Upper lobe of left lung (tissue), 6 donors: ENCODE results near the gene KRT75. TPM values are rescaled to one million over a fixed set of nuclear protein-coding genes. Genes with fewer than 3 reads are reported as not detected.

Experiments
- ATAC-seq, 2 donors: fragments of 200-7000 bp; cut with Tn5 transposase; one replicate each; pipeline ENCODE4 v1.9.1; 2022; ENCODE audit warnings: mild to moderate bottlenecking in 2 of 2, moderate library complexity in 2 of 2; ENCODE audit not compliant: low FRiP score in 2 of 2
- DNase-seq, 2 donors: peaks; one replicate each; pipeline ENCODE4 v3.0.0-alpha.2; 2019 to 2020
- H3K27ac ChIP-seq, 4 donors: fragments of 200-600 bp; sonication (generic); one replicate each; pipeline ENCODE4 v1.5.1; 2016 to 2019
- H3K27me3 ChIP-seq, 4 donors: fragments of 200-600 bp; sonication (generic); one replicate each; pipeline ENCODE4 v1.5.1; 2017 to 2019
- H3K36me3 ChIP-seq, 4 donors: fragments of 200-600 bp; sonication (generic); one replicate each; pipeline ENCODE4 v1.5.1; 2016 to 2019
- H3K4me1 ChIP-seq, 4 donors: fragments of 200-600 bp; sonication (generic); one replicate each; pipeline ENCODE4 v1.5.1; 2018 to 2019
- H3K4me3 ChIP-seq, 4 donors: fragments of 200-600 bp; sonication (generic); one replicate each; pipeline ENCODE4 v1.5.1; 2017 to 2019; ENCODE audit warnings: mild to moderate bottlenecking in 2 of 4, moderate library complexity in 1 of 4
- H3K9me3 ChIP-seq, 4 donors: fragments of 200-600 bp; sonication (generic); one replicate each; pipeline ENCODE4 v1.5.1; 2018 to 2019
- CTCF ChIP-seq, 6 experiments: fragments of 450-650 bp in 4 of 6; fragments of 200-600 bp in 2 of 6; sonication (generic) in 2 of 6; IDR thresholded peaks; one replicate each; pipeline ENCODE4 v1.5.1; 2016 to 2019; ENCODE audit warnings: antibody characterized with exemption in 6 of 6
- EP300 ChIP-seq, 4 donors: sonication (generic); formaldehyde crosslinking; IDR thresholded peaks; one replicate each; pipeline ENCODE4 v1.5.1; 2017; ENCODE audit warnings: antibody characterized with exemption in 4 of 4, control low read depth in 2 of 4
- POLR2A ChIP-seq, 4 donors: fragments of 450-650 bp; IDR thresholded peaks; one replicate each; pipeline ENCODE4 v1.5.1; 2016 to 2017; ENCODE audit warnings: antibody characterized with exemption in 4 of 4, mild to moderate bottlenecking in 2 of 4
- POLR2AphosphoS5 ChIP-seq, 2 donors: sonication (generic); formaldehyde crosslinking; IDR thresholded peaks; one replicate each; pipeline ENCODE4 v1.5.1; 2017; ENCODE audit warnings: antibody characterized with exemption in 2 of 2
- WGBS, 2 donors: methylation state at CpG; one replicate each; pipeline ENCODE4 v1.1.5; 2017 to 2018; 5-methylcytosine and 5-hydroxymethylcytosine counted together
- total RNA-seq, 6 donors: library from RNA; depleted of rRNA in 4 of 6; stranded (reverse); fragments of >200 nt in 4 of 6; gene quantifications; one replicate each; pipeline versions ENCODE4 v1.1.0 to v1.2.1, GENCODE V29; 2016 to 2021
- donor health status: DM: no; HTN: no; CAD: no; lungs with moderate emphysema.
- donor health status: DM: no; HTN: yes; CAD: no; lungs with severe emphysema.

Gene KRT75
- total RNA-seq, 6 donors from 2014 or later: not detected

GRCh38 chr12:52385226-52385702 is 48.9 kb downstream of the KRT75 start, which contains the start of gene KRT84:
TSS of gene KRT84 (minus strand) at chr12:52385652. CDS start at chr12:52385585, 67 bp downstream.
- H3K9me3 ChIP-seq: no peaks in the 10 kb centered on the region
- TF ChIP-seq POLR2A (IDR thresholded peaks at IDR 0.05): no peak
- TF ChIP-seq EP300 (IDR thresholded peaks at IDR 0.05): no peak
- no peak for TF ChIP-seq CTCF (IDR thresholded peaks at IDR 0.05)
- no peak for TF ChIP-seq POLR2AphosphoS5 (IDR thresholded peaks at IDR 0.05)
- 93 to 100% methylated on average over 3 to 11 of the region's 11 CpGs for WGBS, 2 donors
- H3K36me3 ChIP-seq: no peaks in the 10 kb centered on the region
- H3K4me1 ChIP-seq: no peaks in the 10 kb centered on the region
- no peak for ATAC-seq
- H3K27me3 ChIP-seq: no peaks in the 10 kb centered on the region
- no peak within 1 kb of the TSS for H3K27ac ChIP-seq
- H3K4me3 ChIP-seq: no peak within 1 kb of the TSS
- no peak for DNase-seq

GRCh38 chr12:52383331-52383730 is 50.8 kb downstream of the KRT75 start:
- no peak for TF ChIP-seq CTCF (IDR thresholded peaks at IDR 0.05)
- WGBS, 2 donors: 90% methylated on average over 3 of the region's 3 CpGs; no CpG with 5 or more reads in 1 of the 2 donors
- DNase-seq (no peak), ATAC-seq (no peak)
- no peaks in the 10 kb centered on the region for H3K9me3 ChIP-seq
- no peak overlapping the region for H3K27ac ChIP-seq
- H3K27me3 ChIP-seq: no peaks in the 10 kb centered on the region
- H3K4me3 ChIP-seq: no peak overlapping the region
- no peaks in the 10 kb centered on the region for H3K4me1 ChIP-seq
- H3K36me3 ChIP-seq: no peaks in the 10 kb centered on the region

- H3K9me3 ChIP-seq: no peaks in the 10 kb centered on the region
- H3K4me3 ChIP-seq: no peak overlapping the region
- DNase-seq (no peak), ATAC-seq (no peak)
- H3K36me3 ChIP-seq: no peaks in the 10 kb centered on the region
- no peak overlapping the region for H3K27ac ChIP-seq
- H3K27me3 ChIP-seq: no peaks in the 10 kb centered on the region
- 66 to 82% methylated on average over 2 of the region's 2 CpGs for WGBS, 2 donors
- H3K4me1 ChIP-seq: no peaks in the 10 kb centered on the region
- TF ChIP-seq CTCF (IDR thresholded peaks at IDR 0.05) (no peak), POLR2AphosphoS5 (IDR thresholded peaks at IDR 0.05) (no peak), EP300 (IDR thresholded peaks at IDR 0.05) (no peak), POLR2A (IDR thresholded peaks at IDR 0.05) (no peak)
Observed at GRCh38 chr12:52382854-52383253, 51.3 kb downstream of the KRT75 start.

- TF ChIP-seq POLR2AphosphoS5 (IDR thresholded peaks at IDR 0.05) (no peak), POLR2A (IDR thresholded peaks at IDR 0.05) (no peak), CTCF (IDR thresholded peaks at IDR 0.05) (no peak), EP300 (IDR thresholded peaks at IDR 0.05) (no peak)
- Histone ChIP-seq H3K36me3 (no peaks in the 10 kb centered on the region), H3K4me3 (no peak overlapping the region), H3K4me1 (no peaks in the 10 kb centered on the region), H3K27me3 (no peaks in the 10 kb centered on the region), H3K27ac (no peak overlapping the region), H3K9me3 (no peaks in the 10 kb centered on the region)
- ATAC-seq (no peak), DNase-seq (no peak)
- 66 to 87% methylated on average over 5 to 8 of the region's 8 CpGs for WGBS, 2 donors
Observed at GRCh38 chr12:52381206-52381605, 53.0 kb downstream of the KRT75 start.

- Histone ChIP-seq H3K36me3 (no peaks in the 10 kb centered on the region), H3K27me3 (no peaks in the 10 kb centered on the region), H3K4me1 (no peaks in the 10 kb centered on the region), H3K4me3 (no peak overlapping the region), H3K27ac (no peak overlapping the region), H3K9me3 (no peaks in the 10 kb centered on the region)
- no peak for TF ChIP-seq POLR2A (IDR thresholded peaks at IDR 0.05)
- TF ChIP-seq CTCF (IDR thresholded peaks at IDR 0.05): peak; percentile 28 to 56 (median 36)
- no peak for TF ChIP-seq POLR2AphosphoS5 (IDR thresholded peaks at IDR 0.05)
- ATAC-seq: no peak
- 44% methylated on average over 6 to 12 of the region's 15 CpGs for WGBS, 2 donors
- DNase-seq: peak; percentile 50 to 77
Observed at GRCh38 chr12:52380271-52380694, 53.9 kb downstream of the KRT75 start.
